HCT116 (cell line): ENCODE results near the gene TMEM25. TPM values are rescaled to one million over a fixed set of nuclear protein-coding genes. Genes with fewer than 3 reads are reported as not detected.
"Not testable (repeated sequence)": the region's sequence is repeated elsewhere in the genome, so short reads cannot be mapped to it uniquely, and the experiment has no call there.

Experiments used
- ATAC-seq: fragments of 200-7000 bp; cut with Tn5 transposase; 2 replicates; pipeline ENCODE4 v1.9.1; 2020; ENCODE audit warnings: mild to moderate bottlenecking, moderate library complexity
- BruUV-seq: library from RNA; stranded (reverse); fragments of 400-500 nt; replicated peaks from 2 replicates; lab custom pipeline; 2021; lab: Mats Ljungman, UMichigan
- CTCF ChIA-PET: fragments of 300-600 bp; sonication (Branson Sonifier 250); formaldehyde crosslinking; loops from one replicate; lab custom pipeline; 2021; ENCODE audit warnings: antibody characterized with exemption; lab: Charles Lee
- POLR2A ChIA-PET: fragments of 300-600, 350-600 bp; sonication (Branson Sonifier 250); formaldehyde crosslinking; loops from one replicate; lab custom pipeline; 2021; ENCODE audit warnings: antibody characterized with exemption; lab: Charles Lee
- RAD21 ChIA-PET, 2 experiments: fragments of 300-600 bp; sonication (Branson Sonifier 250); formaldehyde crosslinking; loops; one replicate each; lab custom pipeline; 2023; ENCODE audit warnings: low total read pairs in 2 of 2; ENCODE audit not compliant: uncharacterized antibody in 2 of 2, unreplicated experiment in 2 of 2, low non-redundant PET in 1 of 2; lab: Charles Lee
- DNase-seq: peaks from one replicate; pipeline ENCODE4 v3.0.0-alpha.2; 2010; ENCODE audit warnings: low read depth, low spot score
- H2AFZ ChIP-seq: fragments of 200-600 bp; shearing (Covaris generic), sonication (generic); 2 replicates; pipeline ENCODE4 v1.6.1; 2017; ENCODE audit warnings: low read depth, mixed run types, mixed read lengths, antibody characterized with exemption, low read length; ENCODE audit not compliant: poor library complexity, severe bottlenecking
- H3K27ac ChIP-seq: 2 replicates; pipeline ENCODE4 v1.5.1; 2012; ENCODE audit warnings: low read depth, low read length
- H3K27me3 ChIP-seq: fragments of 200-600 bp; sonication (generic); 2 replicates; pipeline ENCODE4 v1.6.1; 2016; ENCODE audit warnings: mixed run types, low read length, mixed read lengths; ENCODE audit not compliant: insufficient read depth
- H3K36me3 ChIP-seq, 2 experiments: fragments of 200-500 bp in 1 of 2; fragments of 200-600 bp in 1 of 2; sonication (Bioruptor generic) in 1 of 2; sonication (generic) in 1 of 2; 2 replicates each; pipeline versions ENCODE4 v1.5.1 to v1.6.1; 2014 to 2016; ENCODE audit warnings: low read length in 2 of 2, inconsistent platforms in 1 of 2, mixed read lengths in 1 of 2, mixed run types in 1 of 2; ENCODE audit not compliant: insufficient read depth in 2 of 2, control insufficient read depth in 1 of 2
- H3K4me1 ChIP-seq, 2 experiments: fragments of 200-600 bp in 1 of 2; sonication (generic) in 1 of 2; 2 replicates each; pipeline versions ENCODE4 v1.5.1 to v1.6.1; 2012 to 2017; ENCODE audit warnings: low read length in 2 of 2, inconsistent platforms in 1 of 2, mild to moderate bottlenecking in 1 of 2, mixed read lengths in 1 of 2, mixed run types in 1 of 2, moderate library complexity in 1 of 2; ENCODE audit not compliant: insufficient read depth in 2 of 2, control insufficient read depth in 1 of 2
- H3K4me2 ChIP-seq: fragments of 200-600 bp; sonication (generic); 2 replicates; pipeline ENCODE4 v1.6.1; 2017; ENCODE audit warnings: mixed run types, low read length, mixed read lengths
- H3K4me3 ChIP-seq, 2 experiments: fragments of 200-600 bp in 1 of 2; sonication (generic) in 1 of 2; replicated peaks in 1 of 2; 2 replicates each; pipeline ENCODE4 v1.5.1; 2011 to 2016; ENCODE audit warnings: low read length in 2 of 2, control low read depth in 1 of 2, low read depth in 1 of 2, mild to moderate bottlenecking in 1 of 2, mixed read lengths in 1 of 2, mixed run types in 1 of 2
- H3K79me2 ChIP-seq: fragments of 200-600 bp; sonication (generic); 2 replicates; pipeline ENCODE4 v1.6.1; 2017; ENCODE audit warnings: mild to moderate bottlenecking, mixed run types, low read length, moderate library complexity, mixed read lengths; ENCODE audit not compliant: insufficient read depth
- H3K9ac ChIP-seq: fragments of 200-600 bp; sonication (generic); 2 replicates; pipeline ENCODE4 v1.6.1; 2016; ENCODE audit warnings: low read length, mixed read lengths
- H3K9me2 ChIP-seq: fragments of 200-600 bp; sonication (generic), shearing (Covaris generic); 2 replicates; pipeline ENCODE4 v1.6.1; 2017; ENCODE audit warnings: mixed run types, mild to moderate bottlenecking, moderate library complexity; ENCODE audit not compliant: insufficient read depth
- H3K9me3 ChIP-seq, 2 experiments: fragments of 200-500 bp in 1 of 2; fragments of 200-600 bp in 1 of 2; sonication (Bioruptor generic) in 1 of 2; sonication (generic) in 1 of 2; 2 replicates each; pipeline ENCODE4 v1.6.1; 2014 to 2017; ENCODE audit warnings: low read length in 2 of 2, mixed read lengths in 2 of 2, inconsistent platforms in 1 of 2, low read depth in 1 of 2, mild to moderate bottlenecking in 1 of 2, mixed run types in 1 of 2, moderate library complexity in 1 of 2; ENCODE audit not compliant: control insufficient read depth in 1 of 2, insufficient read depth in 1 of 2
- H4K20me1 ChIP-seq: fragments of 200-600 bp; sonication (generic), shearing (Covaris generic); 2 replicates; pipeline ENCODE4 v1.6.1; 2017; ENCODE audit warnings: mixed run types, mild to moderate bottlenecking, moderate library complexity; ENCODE audit not compliant: insufficient read depth
- CBX3 ChIP-seq: IDR thresholded peaks from 2 replicates; pipeline ENCODE4 v1.6.1; 2012; ENCODE audit warnings: low read depth
- CEBPB ChIP-seq: IDR thresholded peaks from 2 replicates; pipeline ENCODE4 v1.6.1; 2012; ENCODE audit warnings: low read depth
- EZH2phosphoT487 ChIP-seq: fragments of 200-600 bp; IDR thresholded peaks from 2 replicates; pipeline ENCODE4 v1.6.1; 2018; ENCODE audit warnings: antibody characterized with exemption, borderline replicate concordance
- FOSL1 ChIP-seq: IDR thresholded peaks from 2 replicates; pipeline ENCODE4 v1.6.1; 2012; ENCODE audit warnings: low read depth
- JUND ChIP-seq: IDR thresholded peaks from 2 replicates; pipeline ENCODE4 v1.6.1; 2012
- POLR2AphosphoS5 ChIP-seq: IDR thresholded peaks from 2 replicates; pipeline ENCODE4 v1.6.1; 2011; ENCODE audit warnings: mild to moderate bottlenecking, low read depth, low read length, moderate library complexity
- RAD21 ChIP-seq: IDR thresholded peaks from 2 replicates; pipeline ENCODE4 v1.6.1; 2012; ENCODE audit warnings: low read depth, mild to moderate bottlenecking
- REST ChIP-seq: IDR thresholded peaks from 2 replicates; pipeline ENCODE4 v1.6.1; 2012; ENCODE audit warnings: low read depth
- TCF7L2 ChIP-seq: IDR thresholded peaks from 2 replicates; pipeline ENCODE4 v1.7.0; 2011; ENCODE audit warnings: borderline replicate concordance, inconsistent platforms; ENCODE audit not compliant: insufficient read depth, insufficient read length; ENCODE audit errors: extremely low read depth
- ZNF274 ChIP-seq: fragments of 200-500 bp; sonication (Bioruptor generic); IDR thresholded peaks from 2 replicates; pipeline ENCODE4 v1.6.1; 2014; ENCODE audit warnings: mild to moderate bottlenecking, low read depth, low read length, inconsistent platforms
- intact Hi-C: fragments of 100-400 bp; cut with micrococcal nuclease; formaldehyde crosslinking; loops from 2 replicates; pipeline ENCODE4 v1.10.0; 2022
- total RNA-seq: library from RNA; stranded (reverse); gene quantifications from one replicate; pipeline ENCODE4 v1.2.1, GENCODE V29; 2021; ENCODE audit not compliant: unreplicated experiment
- TF ChIP-seq, protein P1 (sequence below): IDR thresholded peaks from 2 replicates; pipeline ENCODE4 v1.6.1; 2012
- TF ChIP-seq, protein P2 (sequence below): IDR thresholded peaks from 2 replicates; pipeline ENCODE4 v1.6.1; 2011; ENCODE audit warnings: mild to moderate bottlenecking, low read length, moderate library complexity; ENCODE audit not compliant: insufficient replicate concordance; ENCODE audit errors: extremely low read depth

TMEM25 gene
- total RNA-seq, 1 experiment from 2014 or later: 27.0 TPM

DNA sequence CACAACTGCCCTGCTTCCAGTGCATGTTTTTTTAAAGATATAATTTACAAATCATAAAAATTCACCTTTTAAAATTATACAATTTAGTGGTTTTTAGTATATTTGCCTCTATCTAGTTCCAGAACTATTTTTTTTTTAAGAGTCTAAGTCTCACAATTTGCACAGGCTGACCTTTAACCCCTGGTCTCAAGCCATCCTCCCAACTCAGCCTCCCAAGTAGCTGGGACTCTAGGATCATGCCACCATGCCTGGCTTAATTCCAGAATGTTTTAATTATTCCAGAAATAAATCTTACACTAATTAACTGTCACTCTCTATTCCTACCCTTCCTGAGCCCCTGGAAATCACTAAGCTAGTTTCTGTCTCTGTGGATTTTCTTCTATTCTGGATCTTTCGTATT, 39.8 kb downstream of the TMEM25 start:
- RAD21 ChIA-PET: no interaction called here
- no peaks in the 10 kb centered on the region for H3K36me3 ChIP-seq

GRCh38 chr11:118571701-118572060, 40.7 kb downstream of the TMEM25 start:
- Histone ChIP-seq H2AFZ (peak overlapping the region; percentile 39), H3K4me3 (peak overlapping the region; percentile 97 to 99), H3K79me2 (peaks cover 45% of the 10 kb centered on the region), H3K4me1 (peaks cover 5 to 25% of the 10 kb centered on the region in 2 experiments), H3K9ac (peak overlapping the region; percentile 97), H3K4me2 (peak overlapping the region; percentile 82), H3K27ac (peak overlapping the region; percentile 49)
- H3K9me2 ChIP-seq, CTCF ChIA-PET, intact Hi-C loops, H3K36me3 ChIP-seq, DNase-seq, H3K9me3 ChIP-seq, H4K20me1 ChIP-seq, RAD21 ChIA-PET, H3K27me3 ChIP-seq: not testable (repeated sequence)
- peak; percentile 29 for ATAC-seq
- POLR2A ChIA-PET: interaction anchor here (1.1 kb wide), 1 partner anchor 44 kb away, joined by 4 read pairs; the partner anchor contains the start of gene TTC36
- BruUV-seq: TSS peak; percentile 91

More for the DNA sequence above, 39.8 kb downstream of the TMEM25 start:
- H3K4me1 ChIP-seq: peaks cover 5 to 32% of the 10 kb centered on the region in 2 experiments
- H3K4me3 ChIP-seq: no peak overlapping the region
- no peak for DNase-seq
- no peak overlapping the region for H3K27ac ChIP-seq
- peaks cover 36% of the 10 kb centered on the region for H3K79me2 ChIP-seq
- no peaks in the 10 kb centered on the region for H3K9me2 ChIP-seq
- H3K9ac ChIP-seq: no peak overlapping the region
- TF ChIP-seq, protein P1, sequence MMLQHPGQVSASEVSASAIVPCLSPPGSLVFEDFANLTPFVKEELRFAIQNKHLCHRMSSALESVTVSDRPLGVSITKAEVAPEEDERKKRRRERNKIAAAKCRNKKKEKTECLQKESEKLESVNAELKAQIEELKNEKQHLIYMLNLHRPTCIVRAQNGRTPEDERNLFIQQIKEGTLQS: no peak
- TF ChIP-seq, protein P2, sequence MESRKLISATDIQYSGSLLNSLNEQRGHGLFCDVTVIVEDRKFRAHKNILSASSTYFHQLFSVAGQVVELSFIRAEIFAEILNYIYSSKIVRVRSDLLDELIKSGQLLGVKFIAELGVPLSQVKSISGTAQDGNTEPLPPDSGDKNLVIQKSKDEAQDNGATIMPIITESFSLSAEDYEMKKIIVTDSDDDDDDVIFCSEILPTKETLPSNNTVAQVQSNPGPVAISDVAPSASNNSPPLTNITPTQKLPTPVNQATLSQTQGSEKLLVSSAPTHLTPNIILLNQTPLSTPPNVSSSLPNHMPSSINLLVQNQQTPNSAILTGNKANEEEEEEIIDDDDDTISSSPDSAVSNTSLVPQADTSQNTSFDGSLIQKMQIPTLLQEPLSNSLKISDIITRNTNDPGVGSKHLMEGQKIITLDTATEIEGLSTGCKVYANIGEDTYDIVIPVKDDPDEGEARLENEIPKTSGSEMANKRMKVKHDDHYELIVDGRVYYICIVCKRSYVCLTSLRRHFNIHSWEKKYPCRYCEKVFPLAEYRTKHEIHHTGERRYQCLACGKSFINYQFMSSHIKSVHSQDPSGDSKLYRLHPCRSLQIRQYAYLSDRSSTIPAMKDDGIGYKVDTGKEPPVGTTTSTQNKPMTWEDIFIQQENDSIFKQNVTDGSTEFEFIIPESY: no peak
- no peak for TF ChIP-seq CBX3
- TF ChIP-seq CEBPB: no peak
- TF ChIP-seq ZNF274: no peak
- TF ChIP-seq REST: no peak
- TF ChIP-seq JUND: no peak
- TF ChIP-seq EZH2phosphoT487: no peak
- TF ChIP-seq POLR2AphosphoS5: no peak
- no peak for TF ChIP-seq FOSL1
- no peak for TF ChIP-seq TCF7L2
- no peak for TF ChIP-seq RAD21
- TF ChIP-seq, all 23 proteins: peak for 0
- ChIA-PET CTCF (no interaction called here), POLR2A (no interaction called here)
- no TSS peak for BruUV-seq
- Histone ChIP-seq H3K4me2 (no peak overlapping the region), H4K20me1 (peaks cover 6% of the 10 kb centered on the region; the same call in 1 of the 2 replicates), H3K27me3 (no peaks in the 10 kb centered on the region), H3K9me3 (no peaks in the 10 kb centered on the region), H2AFZ (peak overlapping the region; percentile 39)
- intact Hi-C loops: no loop called here
- ATAC-seq: no peak
